Activated CD8-positive, alpha-beta memory T cell treated with anti-CD3 and anti-CD28 coated beads, Interleukin-2, amount 10 ng/mL, durations not matched to agents 7 days and 5 days (primary cell): ENCODE results near the gene PGA4. TPM values are rescaled to one million over a fixed set of nuclear protein-coding genes. Genes with fewer than 3 reads are reported as not detected.
"Not testable (repeated sequence)": the region's sequence is repeated elsewhere in the genome, so short reads cannot be mapped to it uniquely, and the experiment has no call there.

ENCODE experiments used
- ATAC-seq: fragments of 150-1000 bp; cut with Tn5 transposase; one replicate; pipeline ENCODE4 v1.10.0; 2021; ENCODE audit warnings: moderate library complexity
- CTCF ChIA-PET: fragments of 350-600 bp; sonication (Branson Sonifier 250); formaldehyde crosslinking; loops from one replicate; lab custom pipeline; 2021; ENCODE audit warnings: antibody characterized with exemption; lab: Charles Lee
- DNase-seq: peaks from one replicate; pipeline ENCODE4 v3.0.0-alpha.2; 2020
- H3K27ac Mint-ChIP-seq: one replicate; pipeline ENCODE4 v1.8.0; 2021; ENCODE audit warnings: mild to moderate bottlenecking, mixed read lengths
- H3K27me3 Mint-ChIP-seq: one replicate; pipeline ENCODE4 v1.8.0; 2021; ENCODE audit warnings: mixed read lengths
- H3K36me3 Mint-ChIP-seq: one replicate; pipeline ENCODE4 v1.8.0; 2021; ENCODE audit warnings: mild to moderate bottlenecking, mixed read lengths
- H3K4me1 Mint-ChIP-seq: one replicate; pipeline ENCODE4 v1.8.0; 2021; ENCODE audit warnings: mixed read lengths
- H3K4me3 Mint-ChIP-seq: one replicate; pipeline ENCODE4 v1.8.0; 2021; ENCODE audit warnings: mild to moderate bottlenecking, moderate library complexity, mixed read lengths
- H3K9me3 Mint-ChIP-seq: one replicate; pipeline ENCODE4 v1.8.0; 2022; ENCODE audit warnings: low read depth, mixed read lengths
- total RNA-seq, 2 experiments: library from RNA; stranded (reverse); gene quantifications; one replicate each; pipeline ENCODE4 v1.2.3, GENCODE V29; 2021

Gene PGA4
- total RNA-seq, 2 experiments from 2014 or later, result not detected

- H3K4me3 Mint-ChIP-seq, H3K4me1 Mint-ChIP-seq, DNase-seq, H3K27ac Mint-ChIP-seq, H3K36me3 Mint-ChIP-seq, ATAC-seq, H3K9me3 Mint-ChIP-seq, H3K27me3 Mint-ChIP-seq, CTCF ChIA-PET: not testable (repeated sequence)
These were observed 9.9 kb upstream of the PGA4 start for GRCh38 chr11:61212202-61212601.

GRCh38 chr11:61213711-61214324 lies 8.3 kb upstream of the PGA4 start:
- ATAC-seq, H3K27me3 Mint-ChIP-seq, H3K4me3 Mint-ChIP-seq, H3K9me3 Mint-ChIP-seq, H3K27ac Mint-ChIP-seq, H3K4me1 Mint-ChIP-seq, DNase-seq, H3K36me3 Mint-ChIP-seq, CTCF ChIA-PET: not testable (repeated sequence)

- H3K36me3 Mint-ChIP-seq, DNase-seq, CTCF ChIA-PET, H3K27me3 Mint-ChIP-seq, H3K4me3 Mint-ChIP-seq, H3K4me1 Mint-ChIP-seq, ATAC-seq, H3K27ac Mint-ChIP-seq, H3K9me3 Mint-ChIP-seq: not testable (repeated sequence)
These were observed 3.8 kb upstream of the PGA4 start for GRCh38 chr11:61218306-61218705.

GRCh38 chr11:61219016-61219415 lies 3.1 kb upstream of the PGA4 start:
- DNase-seq, CTCF ChIA-PET, H3K36me3 Mint-ChIP-seq, ATAC-seq, H3K4me1 Mint-ChIP-seq, H3K4me3 Mint-ChIP-seq, H3K27ac Mint-ChIP-seq, H3K27me3 Mint-ChIP-seq, H3K9me3 Mint-ChIP-seq: not testable (repeated sequence)

GRCh38 chr11:61222692-61223091 lies 545 bp downstream of the PGA4 start:
- H3K27me3 Mint-ChIP-seq, H3K9me3 Mint-ChIP-seq, DNase-seq, CTCF ChIA-PET, H3K4me3 Mint-ChIP-seq, H3K4me1 Mint-ChIP-seq, H3K36me3 Mint-ChIP-seq, H3K27ac Mint-ChIP-seq, ATAC-seq: not testable (repeated sequence)

GRCh38 chr11:61226457-61227137 lies 4.5 kb downstream of the PGA4 start:
- H3K9me3 Mint-ChIP-seq, H3K27ac Mint-ChIP-seq, H3K36me3 Mint-ChIP-seq, DNase-seq, CTCF ChIA-PET, H3K4me1 Mint-ChIP-seq, H3K27me3 Mint-ChIP-seq, ATAC-seq, H3K4me3 Mint-ChIP-seq: not testable (repeated sequence)

- CTCF ChIA-PET, H3K9me3 Mint-ChIP-seq, H3K36me3 Mint-ChIP-seq, H3K27ac Mint-ChIP-seq, H3K4me1 Mint-ChIP-seq, H3K4me3 Mint-ChIP-seq, H3K27me3 Mint-ChIP-seq, ATAC-seq, DNase-seq: not testable (repeated sequence)
These were observed 7.3 kb downstream of the PGA4 start for GRCh38 chr11:61229458-61229857.

GRCh38 chr11:61231033-61231432 lies 8.9 kb downstream of the PGA4 start:
- H3K9me3 Mint-ChIP-seq, H3K27me3 Mint-ChIP-seq, DNase-seq, H3K4me3 Mint-ChIP-seq, H3K4me1 Mint-ChIP-seq, CTCF ChIA-PET, ATAC-seq, H3K27ac Mint-ChIP-seq, H3K36me3 Mint-ChIP-seq: not testable (repeated sequence)

- H3K27ac Mint-ChIP-seq, H3K4me1 Mint-ChIP-seq, DNase-seq, H3K4me3 Mint-ChIP-seq, H3K9me3 Mint-ChIP-seq, H3K27me3 Mint-ChIP-seq, ATAC-seq, H3K36me3 Mint-ChIP-seq, CTCF ChIA-PET: not testable (repeated sequence)
These were observed 9.4 kb downstream of the PGA4 start for GRCh38 chr11:61231585-61231984.

- ATAC-seq, H3K9me3 Mint-ChIP-seq: not testable (repeated sequence)
These were observed 10.5 kb downstream of the PGA4 start for GRCh38 chr11:61232548-61233145.

GRCh38 chr11:61237130-61237529 lies 15.0 kb downstream of the PGA4 start:
- H3K36me3 Mint-ChIP-seq, CTCF ChIA-PET, H3K4me1 Mint-ChIP-seq, ATAC-seq, H3K27ac Mint-ChIP-seq, DNase-seq, H3K9me3 Mint-ChIP-seq, H3K4me3 Mint-ChIP-seq, H3K27me3 Mint-ChIP-seq: not testable (repeated sequence)

More at GRCh38 chr11:61232548-61233145, 10.5 kb downstream of the PGA4 start:
- DNase-seq, H3K27me3 Mint-ChIP-seq, H3K36me3 Mint-ChIP-seq, H3K4me3 Mint-ChIP-seq, H3K4me1 Mint-ChIP-seq, H3K27ac Mint-ChIP-seq, CTCF ChIA-PET: not testable (repeated sequence)

- CTCF ChIA-PET, result not testable (repeated sequence)
These were observed 18.1 kb downstream of the PGA4 start for GRCh38 chr11:61240288-61240687.

GRCh38 chr11:61240875-61241274 lies 18.7 kb downstream of the PGA4 start, which contains the start of gene PGA5:
Gene PGA5, plus strand, starts transcription at chr11:61241175. Its CDS starts 52 bp downstream, at chr11:61241227.
- ATAC-seq, H3K4me1 Mint-ChIP-seq, H3K27ac Mint-ChIP-seq, DNase-seq, H3K27me3 Mint-ChIP-seq, H3K4me3 Mint-ChIP-seq, H3K9me3 Mint-ChIP-seq, CTCF ChIA-PET, H3K36me3 Mint-ChIP-seq: not testable (repeated sequence)

More at GRCh38 chr11:61240288-61240687, 18.1 kb downstream of the PGA4 start:
- H3K4me1 Mint-ChIP-seq, DNase-seq, H3K27me3 Mint-ChIP-seq, H3K36me3 Mint-ChIP-seq, H3K4me3 Mint-ChIP-seq, H3K27ac Mint-ChIP-seq, H3K9me3 Mint-ChIP-seq, ATAC-seq: not testable (repeated sequence)

GRCh38 chr11:61241526-61241925 lies 19.4 kb downstream of the PGA4 start:
- H3K4me3 Mint-ChIP-seq, H3K27ac Mint-ChIP-seq, DNase-seq, ATAC-seq, H3K9me3 Mint-ChIP-seq, H3K36me3 Mint-ChIP-seq, CTCF ChIA-PET, H3K4me1 Mint-ChIP-seq, H3K27me3 Mint-ChIP-seq: not testable (repeated sequence)
